SHP77 (cell line): ENCODE measurements around the gene SIGLEC11.

Experiments used
- DNase-seq, 2 experiments: peaks; one replicate each; lab custom pipeline; 2025; lab: John Stamatoyannopoulos, UW

SIGLEC11 gene

DNA sequence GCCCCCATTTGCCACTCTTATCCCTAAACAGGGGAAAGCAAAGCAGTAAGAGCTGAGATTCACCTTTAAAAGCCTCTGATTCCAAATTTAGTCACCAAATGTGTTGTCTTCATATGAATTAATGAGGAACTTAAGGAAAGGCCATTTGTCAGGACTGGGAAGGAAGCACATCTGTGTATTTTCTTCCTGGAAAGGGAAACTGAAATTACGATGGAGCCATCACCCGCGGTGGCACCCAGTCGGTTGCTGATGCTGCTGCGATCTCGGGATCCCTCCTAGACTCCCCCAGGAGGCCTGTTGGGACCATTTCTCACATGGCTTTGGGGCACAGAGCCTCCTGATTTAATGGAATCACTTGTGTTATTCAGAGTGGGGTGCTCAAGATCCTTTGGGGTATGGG, 56.8 kb downstream of the SIGLEC11 start:
- DNase-seq, result no peak
